Retinal pigment epithelial cell (primary cell): ENCODE results near the gene DNAH3.

Source experiments
- DNase-seq: peaks from one replicate; pipeline ENCODE4 v3.0.0-alpha.2; 2010; ENCODE audit warnings: low read depth
- H3K4me3 ChIP-seq: 2 replicates; pipeline ENCODE4 v1.5.1; 2011; ENCODE audit warnings: mild to moderate bottlenecking, low read length, control low read depth, moderate library complexity
- CTCF ChIP-seq: conservative IDR thresholded peaks from 2 replicates; pipeline ENCODE4 v1.5.1; 2011; ENCODE audit warnings: low read depth, low read length, control low read depth, inconsistent platforms

Gene DNAH3

GRCh38 chr16:20884240-20884556 is 266.4 kb downstream of the DNAH3 start:
- no peak overlapping the region for H3K4me3 ChIP-seq
- TF ChIP-seq CTCF = no peak
- no peak for DNase-seq

DNA sequence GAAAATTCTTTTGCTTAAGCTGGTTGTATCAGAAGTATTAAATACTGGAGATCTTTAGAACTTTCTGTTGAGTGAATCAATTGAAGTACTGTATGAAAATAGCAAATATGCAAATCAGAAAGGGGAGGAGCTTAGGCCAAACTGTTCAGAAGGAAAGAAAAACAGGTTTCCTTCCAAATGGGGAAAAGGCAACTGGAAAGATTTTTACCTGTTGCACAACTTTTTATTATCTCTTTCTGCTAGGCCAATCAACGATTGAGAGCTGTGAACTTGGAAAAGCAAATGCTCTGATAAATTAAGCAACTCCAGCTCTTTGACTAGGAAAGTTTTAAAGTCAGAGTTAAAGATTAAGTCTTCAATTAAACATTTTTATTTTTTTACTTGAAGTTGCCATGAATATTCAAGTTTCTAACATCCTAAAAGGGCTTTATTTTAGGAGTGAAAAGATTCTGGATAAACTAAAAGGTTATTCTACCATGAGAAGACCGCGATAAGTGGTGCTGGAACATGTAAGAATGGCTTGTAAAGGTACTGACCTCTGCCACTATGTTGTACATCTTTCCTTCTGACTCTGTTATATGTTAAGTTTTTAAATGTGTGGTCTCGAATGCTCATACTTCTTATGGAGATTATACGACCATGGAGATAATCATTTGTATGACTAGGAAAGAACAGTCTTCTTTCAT is 266.9 kb downstream of the DNAH3 start:
- DNase-seq = no peak
- H3K4me3 ChIP-seq = no peak overlapping the region
- TF ChIP-seq CTCF = no peak
